HL-60 (cell line): Measurements from ENCODE around the gene ASS1.

Source experiments
- DNase-seq, 2 experiments: peaks; one replicate each; pipeline ENCODE4 v3.0.0-alpha.2; 2010 to 2020; ENCODE audit warnings: low read depth in 1 of 2, low spot score in 1 of 2
- H3K27ac ChIP-seq: fragments of 250-450 bp; sonication (Bioruptor Pico); replicated peaks from 2 replicates; pipeline ENCODE4 v1.5.1; 2020; ENCODE audit warnings: mild to moderate bottlenecking, moderate library complexity
- H3K27me3 ChIP-seq: fragments of 250-450 bp; sonication (Bioruptor Pico); 2 replicates; pipeline ENCODE4 v1.5.1; 2021; ENCODE audit warnings: mild to moderate bottlenecking, moderate library complexity; ENCODE audit not compliant: insufficient read depth, poor library complexity, severe bottlenecking
- H3K4me3 ChIP-seq: replicated peaks from 2 replicates; pipeline ENCODE4 v1.5.1; 2011; ENCODE audit warnings: mild to moderate bottlenecking, control low read depth, low read length; ENCODE audit not compliant: insufficient read depth
- CTCF ChIP-seq: IDR thresholded peaks from one replicate; pipeline ENCODE4 v1.5.1; 2011; ENCODE audit warnings: low read length, control low read depth, inconsistent platforms; ENCODE audit not compliant: insufficient read depth
- GABPA ChIP-seq: IDR thresholded peaks from 2 replicates; pipeline ENCODE4 v1.6.1; 2012; ENCODE audit warnings: low read depth
- POLR2AphosphoS5 ChIP-seq: IDR thresholded peaks from 2 replicates; pipeline ENCODE4 v1.6.1; 2012; ENCODE audit warnings: low read depth
- REST ChIP-seq: IDR thresholded peaks from 2 replicates; pipeline ENCODE4 v1.6.1; 2012; ENCODE audit warnings: low read depth; ENCODE audit not compliant: insufficient replicate concordance
- SPI1 ChIP-seq: IDR thresholded peaks from 2 replicates; pipeline ENCODE4 v1.6.1; 2012; ENCODE audit warnings: low read depth, mild to moderate bottlenecking, borderline replicate concordance

ASS1 gene

GRCh38 chr9:130419521-130420035, 25.2 kb upstream of the ASS1 start:
- no peak for DNase-seq
- Histone ChIP-seq H3K27ac (no peak overlapping the region), H3K27me3 (no peaks in the 10 kb centered on the region), H3K4me3 (no peak overlapping the region)
- no peak for TF ChIP-seq SPI1
- TF ChIP-seq REST, result no peak
- no peak for TF ChIP-seq CTCF

- no peak for TF ChIP-seq REST
- no peak overlapping the region for H3K4me3 ChIP-seq
- no peak for DNase-seq
- no peaks in the 10 kb centered on the region for H3K27me3 ChIP-seq
- H3K27ac ChIP-seq, result no peak overlapping the region
These were observed 23.5 kb upstream of the ASS1 start for GRCh38 chr9:130421154-130421801.

GRCh38 chr9:130421802-130422276, 22.9 kb upstream of the ASS1 start:
- H3K4me3 ChIP-seq, result no peak overlapping the region
- H3K27me3 ChIP-seq, result no peaks in the 10 kb centered on the region
- H3K27ac ChIP-seq, result no peak overlapping the region
- TF ChIP-seq CTCF (no peak), GABPA (no peak), SPI1 (no peak), REST (no peak), POLR2AphosphoS5 (no peak)
- DNase-seq, result no peak
